ENCODE results near the gene DLK1.

DNA sequence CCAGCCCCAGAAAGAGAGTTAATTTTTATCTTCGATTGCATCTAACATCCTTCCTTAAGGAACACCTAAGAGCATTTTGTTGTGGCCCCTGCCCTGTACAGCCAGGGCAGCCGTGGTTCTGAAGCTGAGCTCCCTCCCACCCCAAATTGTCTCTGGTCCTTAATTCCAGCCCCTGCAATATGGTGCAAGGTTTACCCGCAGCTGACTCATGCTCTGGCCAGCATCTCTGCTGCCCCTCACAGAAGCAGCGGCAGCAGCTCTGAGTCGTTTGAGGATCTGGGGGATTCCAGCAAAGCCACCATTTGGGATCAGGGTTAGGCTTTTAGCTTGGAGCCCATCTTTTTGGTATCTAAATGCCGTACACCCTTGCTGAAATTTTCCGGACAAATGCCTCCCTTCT, 3.3 kb downstream of the DLK1 start:
- TF ChIP-seq, protein P1, sequence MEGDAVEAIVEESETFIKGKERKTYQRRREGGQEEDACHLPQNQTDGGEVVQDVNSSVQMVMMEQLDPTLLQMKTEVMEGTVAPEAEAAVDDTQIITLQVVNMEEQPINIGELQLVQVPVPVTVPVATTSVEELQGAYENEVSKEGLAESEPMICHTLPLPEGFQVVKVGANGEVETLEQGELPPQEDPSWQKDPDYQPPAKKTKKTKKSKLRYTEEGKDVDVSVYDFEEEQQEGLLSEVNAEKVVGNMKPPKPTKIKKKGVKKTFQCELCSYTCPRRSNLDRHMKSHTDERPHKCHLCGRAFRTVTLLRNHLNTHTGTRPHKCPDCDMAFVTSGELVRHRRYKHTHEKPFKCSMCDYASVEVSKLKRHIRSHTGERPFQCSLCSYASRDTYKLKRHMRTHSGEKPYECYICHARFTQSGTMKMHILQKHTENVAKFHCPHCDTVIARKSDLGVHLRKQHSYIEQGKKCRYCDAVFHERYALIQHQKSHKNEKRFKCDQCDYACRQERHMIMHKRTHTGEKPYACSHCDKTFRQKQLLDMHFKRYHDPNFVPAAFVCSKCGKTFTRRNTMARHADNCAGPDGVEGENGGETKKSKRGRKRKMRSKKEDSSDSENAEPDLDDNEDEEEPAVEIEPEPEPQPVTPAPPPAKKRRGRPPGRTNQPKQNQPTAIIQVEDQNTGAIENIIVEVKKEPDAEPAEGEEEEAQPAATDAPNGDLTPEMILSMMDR (conservative IDR thresholded peaks at IDR 0.05; ENCODE audit: low read length): no peak
- no peak for TF ChIP-seq EZH2phosphoT487 (IDR thresholded peaks at IDR 0.05; ENCODE audit: borderline replicate concordance, low read depth, low read length)

Measured in OCI-LY7 (cell line).